K562 (cell line): Measurements from ENCODE around the gene ACY1. TPM values are rescaled to one million over a fixed set of nuclear protein-coding genes. Genes with fewer than 3 reads are reported as not detected.

Source experiments
- ATAC-seq: fragments of 200-7000 bp; cut with Tn5 transposase; 3 replicates; pipeline ENCODE4 v1.9.1; 2020; ENCODE audit warnings: moderate library complexity
- BruUV-seq: library from RNA; stranded (reverse); fragments of 400-500 nt; replicated peaks from 2 replicates; lab custom pipeline; 2021; lab: Mats Ljungman, UMichigan
- CTCF ChIA-PET: fragments of 300-600 bp; formaldehyde crosslinking; extraction: SDS; loops from one replicate; lab custom pipeline; 2021; ENCODE audit warnings: low intra/inter-chr PET ratio; lab: Yijun Ruan, JAX
- POLR2A ChIA-PET: fragments of 300-600, 350-650 bp; sonication (Branson Sonifier 250); formaldehyde crosslinking; extraction: SDS; loops from one replicate; lab custom pipeline; 2021; ENCODE audit warnings: antibody characterized with exemption, inconsistent platforms; lab: Yijun Ruan, JAX
- DNase-seq, 4 experiments: peaks; one replicate each; pipeline versions ENCODE4 v3.0.0 to v3.0.0-alpha.2; 2011 to 2018; ENCODE audit warnings: low spot score in 3 of 4, mixed read lengths in 3 of 4; ENCODE audit errors: extremely low read depth in 1 of 4
- FAIRE-seq: peaks from 2 replicates; lab custom pipeline; 2011; peaks lifted over from hg19 to GRCh38; lab: Jason Lieb, UNC
- H2AFZ ChIP-seq: 2 replicates; pipeline ENCODE4 v1.6.0; 2011; ENCODE audit warnings: low read depth, low read length, control low read depth, inconsistent platforms
- H3K27ac ChIP-seq: fragments of 200-600 bp; 3 replicates; pipeline ENCODE4 v1.8.0; 2011; ENCODE audit warnings: low read depth, mild to moderate bottlenecking, control low read depth, inconsistent platforms, low read length, moderate library complexity, mixed read lengths; ENCODE audit errors: extremely low read depth
- H3K27me3 ChIP-seq, 2 experiments: fragments of 300-600 bp in 1 of 2; 2 replicates in 1 of 2; 3 replicates in 1 of 2; pipeline versions ENCODE4 v1.6.0 to v1.8.0; 2011; ENCODE audit warnings: inconsistent platforms in 2 of 2, low read length in 2 of 2, mild to moderate bottlenecking in 1 of 2, mixed read lengths in 1 of 2, moderate library complexity in 1 of 2; ENCODE audit not compliant: control insufficient read depth in 2 of 2, insufficient read depth in 2 of 2
- H3K36me3 ChIP-seq: fragments of 300-600 bp; 3 replicates; pipeline ENCODE4 v1.8.0; 2011; ENCODE audit warnings: mild to moderate bottlenecking, low read length, inconsistent platforms; ENCODE audit not compliant: control insufficient read depth, insufficient read depth
- H3K4me1 ChIP-seq, 2 experiments: fragments of 200-600 bp in 1 of 2; replicated peaks in 1 of 2; 2 replicates in 1 of 2; 3 replicates in 1 of 2; pipeline versions ENCODE4 v1.5.1 to v1.8.0; 2011; ENCODE audit warnings: inconsistent platforms in 2 of 2, low read length in 2 of 2, mild to moderate bottlenecking in 1 of 2, mixed read lengths in 1 of 2, moderate library complexity in 1 of 2; ENCODE audit not compliant: control insufficient read depth in 2 of 2, insufficient read depth in 2 of 2
- H3K4me2 ChIP-seq: 2 replicates; pipeline ENCODE4 v1.6.1; 2011; ENCODE audit warnings: low read length, control low read depth, inconsistent platforms, mixed read lengths; ENCODE audit not compliant: insufficient read depth
- H3K4me3 ChIP-seq: fragments of 200-600 bp; sonication (generic), shearing (Covaris generic); 2 replicates; pipeline ENCODE4 v1.5.1; 2016; ENCODE audit warnings: control low read depth, inconsistent platforms
- H3K79me2 ChIP-seq: fragments of 200-600 bp; 3 replicates; pipeline ENCODE4 v1.8.0; 2011; ENCODE audit warnings: low read length, inconsistent platforms; ENCODE audit not compliant: control insufficient read depth, insufficient read depth
- H3K9ac ChIP-seq, 2 experiments: 2 replicates each; pipeline versions ENCODE4 v1.6.0 to v1.6.1; 2011; ENCODE audit warnings: low read depth in 2 of 2, low read length in 2 of 2, control low read depth in 1 of 2, inconsistent platforms in 1 of 2, mild to moderate bottlenecking in 1 of 2, mixed read lengths in 1 of 2; ENCODE audit not compliant: insufficient read depth in 1 of 2
- H3K9me1 ChIP-seq: one replicate; pipeline ENCODE4 v1.6.0; 2011; ENCODE audit warnings: inconsistent platforms, mild to moderate bottlenecking, low read length, moderate library complexity; ENCODE audit not compliant: control insufficient read depth, insufficient read depth
- H3K9me3 ChIP-seq: replicated peaks from 2 replicates; pipeline ENCODE4 v1.5.1; 2011; ENCODE audit warnings: low read depth, low read length, inconsistent platforms; ENCODE audit not compliant: control insufficient read depth, insufficient read depth
- H4K20me1 ChIP-seq: replicated peaks from 2 replicates; pipeline ENCODE4 v1.6.1; 2011; ENCODE audit warnings: low read length, inconsistent platforms, mixed read lengths; ENCODE audit not compliant: control insufficient read depth, insufficient read depth
- ARID1B ChIP-seq: fragments of 450-650 bp; IDR thresholded peaks from 2 replicates; pipeline ENCODE4 v1.6.1; 2016; ENCODE audit warnings: antibody characterized with exemption, mild to moderate bottlenecking, inconsistent platforms
- GATAD2A ChIP-seq: fragments of 450-650 bp; IDR thresholded peaks from 2 replicates; pipeline ENCODE4 v1.6.1; 2017
- NUFIP1 ChIP-seq: fragments of 450-650 bp; IDR thresholded peaks from 2 replicates; pipeline ENCODE4 v1.6.1; 2018; ENCODE audit not compliant: partially characterized antibody
- PYGO2 ChIP-seq: fragments of 450-650 bp; IDR thresholded peaks from 2 replicates; pipeline ENCODE4 v1.6.1; 2016; ENCODE audit warnings: mild to moderate bottlenecking, missing genetic modification characterization, moderate library complexity, missing compliant biosample characterization
- ZNF696 ChIP-seq: fragments of 250-450 bp; sonication (Bioruptor Pico); conservative IDR thresholded peaks from 2 replicates; pipeline ENCODE4 v1.4.0; 2020; ENCODE audit warnings: mild to moderate bottlenecking, moderate library complexity
- WGBS: fragments of 100-300 bp; shearing (Covaris generic); methylation state at CpG from one replicate; pipeline ENCODE4 v1.1.6; 2016; ENCODE audit warnings: low coverage, mixed read lengths; ENCODE audit not compliant: insufficient coverage; ENCODE audit errors: missing lambda C conversion rate; 5-methylcytosine and 5-hydroxymethylcytosine counted together
- in situ Hi-C: fragments of 300-500 bp; cut with MboI; formaldehyde crosslinking; loops from 4 replicates; pipeline ENCODE4 v1.15.0; 2018; ENCODE audit warnings: inconsistent platforms, mixed read lengths
- intact Hi-C: fragments of 100-400 bp; cut with micrococcal nuclease; formaldehyde crosslinking; loops from 2 replicates; pipeline ENCODE4 v1.14.2; 2022
- polyA plus RNA-seq, 8 experiments: library from polyadenylated mRNA; depleted of rRNA in 4 of 8; stranded (reverse) in 5 of 8; unstranded in 3 of 8; fragments of >200 nt; fragmentation: Nextera tagmentation in 2 of 8; fragmentation: Illumina TruSeq in 1 of 8; extraction: Ambion mirVana in 2 of 8; extraction: Trizol in 1 of 8; gene quantifications; 2 replicates each; pipeline versions ENCODE4 v1.2.1 to v1.2.3, GENCODE V29; 2011 to 2014; ENCODE audit warnings: inconsistent platforms in 1 of 8, missing spikeins in 1 of 8
- total RNA-seq, 7 experiments: library from RNA; depleted of rRNA in 6 of 7; stranded (reverse); fragments of >200 nt in 6 of 7; fragmentation: Illumina TruSeq in 2 of 7; extraction: Trizol in 2 of 7; gene quantifications; 2 replicates each; pipeline versions ENCODE4 v1.2.1 to v1.2.3, GENCODE V29; 2011 to 2021; ENCODE audit warnings: low replicate concordance in 1 of 7
- TF ChIP-seq, protein P1 (sequence below): sonication (generic); formaldehyde crosslinking; IDR thresholded peaks from 2 replicates; pipeline ENCODE4 v1.8.0; 2022; ENCODE audit warnings: missing genetic modification reagents, mild to moderate bottlenecking, moderate library complexity, borderline replicate concordance
- TF ChIP-seq, protein P2 (sequence below): fragments of 250-450 bp; sonication (Bioruptor Pico); IDR thresholded peaks from 2 replicates; pipeline ENCODE4 v1.5.0; 2021
- TF ChIP-seq, protein P3 (sequence below), 2 experiments: fragments of 450-650 bp; formaldehyde crosslinking in 1 of 2; IDR thresholded peaks; 2 replicates each; pipeline versions ENCODE4 v1.4.0 to v1.6.1; 2014 to 2020; ENCODE audit warnings: mild to moderate bottlenecking in 2 of 2, borderline replicate concordance in 1 of 2, low read depth in 1 of 2

Gene ACY1
- total and polyA plus RNA-seq, 9 of the 15 experiments (the other 6 are each of a cell fraction or from before 2014, with no cell fraction given), result 70.7 to 195 (median 123) TPM

- TF ChIP-seq NUFIP1 (no peak), GATAD2A (no peak), PYGO2 (tag) (no peak), ZNF696 (CRISPR knock-in tag) (no peak), ARID1B (no peak)
- TF ChIP-seq, protein P1, sequence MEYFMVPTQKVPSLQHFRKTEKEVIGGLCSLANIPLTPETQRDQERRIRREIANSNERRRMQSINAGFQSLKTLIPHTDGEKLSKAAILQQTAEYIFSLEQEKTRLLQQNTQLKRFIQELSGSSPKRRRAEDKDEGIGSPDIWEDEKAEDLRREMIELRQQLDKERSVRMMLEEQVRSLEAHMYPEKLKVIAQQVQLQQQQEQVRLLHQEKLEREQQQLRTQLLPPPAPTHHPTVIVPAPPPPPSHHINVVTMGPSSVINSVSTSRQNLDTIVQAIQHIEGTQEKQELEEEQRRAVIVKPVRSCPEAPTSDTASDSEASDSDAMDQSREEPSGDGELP (CRISPR knock-in tag), result peak; percentile 36; the same call in 1 of the 2 replicates
- TF ChIP-seq, protein P2, sequence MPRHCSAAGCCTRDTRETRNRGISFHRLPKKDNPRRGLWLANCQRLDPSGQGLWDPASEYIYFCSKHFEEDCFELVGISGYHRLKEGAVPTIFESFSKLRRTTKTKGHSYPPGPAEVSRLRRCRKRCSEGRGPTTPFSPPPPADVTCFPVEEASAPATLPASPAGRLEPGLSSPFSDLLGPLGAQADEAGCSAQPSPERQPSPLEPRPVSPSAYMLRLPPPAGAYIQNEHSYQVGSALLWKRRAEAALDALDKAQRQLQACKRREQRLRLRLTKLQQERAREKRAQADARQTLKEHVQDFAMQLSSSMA, result no peak
Observed at GRCh38 chr3:52005571-52005986, 22.2 kb downstream of the ACY1 start (continued).

DNA sequence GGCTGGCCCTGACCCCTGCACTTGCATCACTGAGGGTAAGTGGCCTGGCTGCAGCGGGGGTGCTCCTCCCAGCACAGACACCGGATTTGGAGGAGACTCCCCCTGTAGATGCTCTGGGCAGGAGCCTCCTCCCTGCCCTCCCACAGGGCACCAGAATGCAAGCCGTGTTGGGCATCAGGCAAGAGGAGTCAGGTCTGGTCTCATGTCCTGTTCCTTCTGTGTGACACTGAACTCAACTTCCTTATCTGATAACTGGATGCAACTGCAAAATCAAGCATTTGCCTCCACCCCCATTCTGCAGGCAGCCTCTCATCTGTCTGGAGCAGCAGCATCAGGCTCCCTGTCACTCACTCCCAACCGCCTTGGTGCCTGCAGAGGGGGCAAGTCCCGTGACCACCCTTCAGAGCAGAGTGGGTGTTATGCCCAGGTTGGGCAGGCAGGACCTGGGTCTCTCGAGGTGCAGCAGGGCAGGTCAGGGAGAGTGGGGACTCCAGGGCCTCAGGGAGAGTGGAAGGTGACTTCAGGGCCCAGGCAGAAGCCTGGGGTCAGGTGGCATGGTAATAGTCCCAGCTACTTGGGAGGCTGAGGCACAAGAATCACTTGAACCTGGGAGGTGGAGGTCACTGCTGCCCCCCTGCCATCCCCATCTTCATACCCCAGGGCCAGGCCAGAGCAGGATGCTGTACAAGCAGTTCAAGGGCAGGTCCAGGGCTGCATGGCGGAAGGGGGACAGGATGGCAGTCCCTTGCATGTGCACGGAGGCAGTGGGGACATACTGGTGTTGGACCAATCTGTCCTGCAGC lies 22.9 kb downstream of the ACY1 start:
- peak in 1 of 4 experiments; percentile 32 for DNase-seq
- H2AFZ ChIP-seq, result peak overlapping the region; percentile 65; the same call in 1 of the 2 replicates
- H3K9me3 ChIP-seq, result no peaks in the 10 kb centered on the region
- no peak overlapping the region for H3K4me3 ChIP-seq
- H3K27me3 ChIP-seq, result no peaks in the 10 kb centered on the region
- WGBS, result 18% methylated on average over 7 of the region's 8 CpGs
- H3K9ac ChIP-seq, result peak overlapping the region in 1 of 2 experiments; percentile 69; a peak in 2 of 4 replicates
- POLR2A ChIA-PET, result interaction anchor here (1.7 kb wide), 1 partner anchor 10 kb away, joined by 5 read pairs; the partner anchor contains the start of gene RPL29
- no peaks in the 10 kb centered on the region for H3K36me3 ChIP-seq
- in situ Hi-C loops, result loop anchor here (25.0 kb wide), 1 partner anchor 381 kb away; no protein-coding TSS in a partner anchor
- no peak for ATAC-seq
- no peaks in the 10 kb centered on the region for H3K9me1 ChIP-seq
- H3K4me2 ChIP-seq, result peak overlapping the region; percentile 32; the same call in 1 of the 2 replicates
- H3K27ac ChIP-seq, result no peak overlapping the region
- no peaks in the 10 kb centered on the region for H3K79me2 ChIP-seq
- intact Hi-C loops, result no loop called here
- peaks cover 17 to 35% of the 10 kb centered on the region in 2 experiments; a peak in 4 of 5 replicates for H3K4me1 ChIP-seq
- CTCF ChIA-PET, result no interaction called here
- FAIRE-seq, result no peak
- BruUV-seq, result no TSS peak
- no peaks in the 10 kb centered on the region for H4K20me1 ChIP-seq
- TF ChIP-seq, protein P3, sequence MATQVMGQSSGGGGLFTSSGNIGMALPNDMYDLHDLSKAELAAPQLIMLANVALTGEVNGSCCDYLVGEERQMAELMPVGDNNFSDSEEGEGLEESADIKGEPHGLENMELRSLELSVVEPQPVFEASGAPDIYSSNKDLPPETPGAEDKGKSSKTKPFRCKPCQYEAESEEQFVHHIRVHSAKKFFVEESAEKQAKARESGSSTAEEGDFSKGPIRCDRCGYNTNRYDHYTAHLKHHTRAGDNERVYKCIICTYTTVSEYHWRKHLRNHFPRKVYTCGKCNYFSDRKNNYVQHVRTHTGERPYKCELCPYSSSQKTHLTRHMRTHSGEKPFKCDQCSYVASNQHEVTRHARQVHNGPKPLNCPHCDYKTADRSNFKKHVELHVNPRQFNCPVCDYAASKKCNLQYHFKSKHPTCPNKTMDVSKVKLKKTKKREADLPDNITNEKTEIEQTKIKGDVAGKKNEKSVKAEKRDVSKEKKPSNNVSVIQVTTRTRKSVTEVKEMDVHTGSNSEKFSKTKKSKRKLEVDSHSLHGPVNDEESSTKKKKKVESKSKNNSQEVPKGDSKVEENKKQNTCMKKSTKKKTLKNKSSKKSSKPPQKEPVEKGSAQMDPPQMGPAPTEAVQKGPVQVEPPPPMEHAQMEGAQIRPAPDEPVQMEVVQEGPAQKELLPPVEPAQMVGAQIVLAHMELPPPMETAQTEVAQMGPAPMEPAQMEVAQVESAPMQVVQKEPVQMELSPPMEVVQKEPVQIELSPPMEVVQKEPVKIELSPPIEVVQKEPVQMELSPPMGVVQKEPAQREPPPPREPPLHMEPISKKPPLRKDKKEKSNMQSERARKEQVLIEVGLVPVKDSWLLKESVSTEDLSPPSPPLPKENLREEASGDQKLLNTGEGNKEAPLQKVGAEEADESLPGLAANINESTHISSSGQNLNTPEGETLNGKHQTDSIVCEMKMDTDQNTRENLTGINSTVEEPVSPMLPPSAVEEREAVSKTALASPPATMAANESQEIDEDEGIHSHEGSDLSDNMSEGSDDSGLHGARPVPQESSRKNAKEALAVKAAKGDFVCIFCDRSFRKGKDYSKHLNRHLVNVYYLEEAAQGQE (IDR thresholded peaks at IDR 0.05; ENCODE audit: borderline replicate concordance), result no peak
- TF ChIP-seq, protein P3 (CRISPR knock-in tag; IDR thresholded peaks at IDR 0.05; ENCODE audit: low read depth), result peak; percentile 39; the same call in 1 of the 2 replicates
